ENCODE data around the gene CNTN5. TPM values are rescaled to one million over a fixed set of nuclear protein-coding genes. Genes with fewer than 3 reads are reported as not detected.

Gene CNTN5
- total and polyA plus RNA-seq, 10 of the 15 experiments (the other 5 are each of a cell fraction or from before 2014, with no cell fraction given): 0.01 TPM; not detected in 9

DNA sequence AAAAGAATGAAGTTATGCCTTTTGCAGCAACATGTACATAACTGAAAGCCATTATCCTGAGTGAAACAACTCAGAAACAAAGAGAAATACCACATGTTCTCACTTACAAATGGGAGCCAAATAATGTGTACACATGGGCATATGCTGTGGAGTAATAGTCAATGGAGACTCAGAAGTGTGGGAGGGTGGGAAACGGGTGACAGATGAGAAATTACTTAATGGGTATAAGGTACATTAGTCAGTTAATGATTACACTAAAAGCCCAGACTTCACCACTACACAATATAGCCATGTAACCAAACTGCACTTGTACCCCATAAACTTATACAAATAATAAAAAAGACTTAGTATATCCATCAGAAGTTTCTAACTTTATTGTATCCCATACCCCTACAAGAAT is 992.3 kb downstream of the CNTN5 start:
- ChIA-PET RAD21 (ENCODE audit: unreplicated experiment) (no interaction called here), SMC1A (ENCODE audit: uncharacterized antibody, unreplicated experiment) (no interaction called here), POLR2A (no interaction called here), CTCF (no interaction called here)
- Histone ChIP-seq H3K4me2 (ENCODE audit: control insufficient read depth, insufficient read depth) (no peak overlapping the region), H3K4me1 (ENCODE audit: control insufficient read depth, insufficient read depth, low read length) (no peaks in the 10 kb centered on the region), H3K79me2 (ENCODE audit: control insufficient read depth, insufficient read depth, low read length) (no peaks in the 10 kb centered on the region), H2AFZ (ENCODE audit: control insufficient read depth, low read depth, low read length) (no peak overlapping the region), H3K27ac (ENCODE audit: control insufficient read depth, insufficient read depth) (no peak overlapping the region), H4K20me1 (ENCODE audit: control insufficient read depth, insufficient read depth) (no peaks in the 10 kb centered on the region), H3K36me3 (ENCODE audit: control insufficient read depth in 2 of 2, insufficient read depth in 2 of 2, low read length in 1 of 2) (no peaks in the 10 kb centered on the region), H3K4me3 (no peak overlapping the region), H3K27me3 (replicated peaks in 1 of 2; ENCODE audit: control insufficient read depth in 2 of 2, insufficient read depth in 2 of 2, low read length in 1 of 2) (no peaks in the 10 kb centered on the region), H3K9me3 (replicated peaks; ENCODE audit: control insufficient read depth, insufficient read depth, low read length) (no peaks in the 10 kb centered on the region), H3K9ac (ENCODE audit: control insufficient read depth, insufficient read depth, low read length) (no peak overlapping the region)
- TF ChIP-seq SUZ12 (IDR thresholded peaks at IDR 0.05; ENCODE audit: unreplicated experiment) (no peak), HDGF (IDR thresholded peaks at IDR 0.05) (no peak), JUNB (IDR thresholded peaks at IDR 0.05) (no peak), SIX5 (IDR thresholded peaks at IDR 0.05; ENCODE audit: low read depth, low read length, severe bottlenecking) (no peak), BACH1 (IDR thresholded peaks at IDR 0.05; ENCODE audit: borderline replicate concordance) (no peak), SUPT20H (IDR thresholded peaks at IDR 0.05; ENCODE audit: borderline replicate concordance, control insufficient read depth, low read depth, low read length) (no peak), CREB1 (IDR thresholded peaks at IDR 0.05; ENCODE audit: low read depth) (no peak), KDM1A (IDR thresholded peaks at IDR 0.05; ENCODE audit: borderline replicate concordance) (no peak)
- TF ChIP-seq, protein P1, sequence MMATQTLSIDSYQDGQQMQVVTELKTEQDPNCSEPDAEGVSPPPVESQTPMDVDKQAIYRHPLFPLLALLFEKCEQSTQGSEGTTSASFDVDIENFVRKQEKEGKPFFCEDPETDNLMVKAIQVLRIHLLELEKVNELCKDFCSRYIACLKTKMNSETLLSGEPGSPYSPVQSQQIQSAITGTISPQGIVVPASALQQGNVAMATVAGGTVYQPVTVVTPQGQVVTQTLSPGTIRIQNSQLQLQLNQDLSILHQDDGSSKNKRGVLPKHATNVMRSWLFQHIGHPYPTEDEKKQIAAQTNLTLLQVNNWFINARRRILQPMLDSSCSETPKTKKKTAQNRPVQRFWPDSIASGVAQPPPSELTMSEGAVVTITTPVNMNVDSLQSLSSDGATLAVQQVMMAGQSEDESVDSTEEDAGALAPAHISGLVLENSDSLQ (IDR thresholded peaks at IDR 0.05): no peak
- TF ChIP-seq, protein P2, sequence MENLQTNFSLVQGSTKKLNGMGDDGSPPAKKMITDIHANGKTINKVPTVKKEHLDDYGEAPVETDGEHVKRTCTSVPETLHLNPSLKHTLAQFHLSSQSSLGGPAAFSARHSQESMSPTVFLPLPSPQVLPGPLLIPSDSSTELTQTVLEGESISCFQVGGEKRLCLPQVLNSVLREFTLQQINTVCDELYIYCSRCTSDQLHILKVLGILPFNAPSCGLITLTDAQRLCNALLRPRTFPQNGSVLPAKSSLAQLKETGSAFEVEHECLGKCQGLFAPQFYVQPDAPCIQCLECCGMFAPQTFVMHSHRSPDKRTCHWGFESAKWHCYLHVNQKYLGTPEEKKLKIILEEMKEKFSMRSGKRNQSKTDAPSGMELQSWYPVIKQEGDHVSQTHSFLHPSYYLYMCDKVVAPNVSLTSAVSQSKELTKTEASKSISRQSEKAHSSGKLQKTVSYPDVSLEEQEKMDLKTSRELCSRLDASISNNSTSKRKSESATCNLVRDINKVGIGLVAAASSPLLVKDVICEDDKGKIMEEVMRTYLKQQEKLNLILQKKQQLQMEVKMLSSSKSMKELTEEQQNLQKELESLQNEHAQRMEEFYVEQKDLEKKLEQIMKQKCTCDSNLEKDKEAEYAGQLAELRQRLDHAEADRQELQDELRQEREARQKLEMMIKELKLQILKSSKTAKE (IDR thresholded peaks at IDR 0.05; ENCODE audit: low read depth, poor library complexity, severe bottlenecking): no peak
- intact Hi-C loops (cut with micrococcal nuclease; ENCODE audit: unreplicated experiment): no loop called here
- BruUV-seq (replicated peaks): no TSS peak
- in situ Hi-C loops (cut with MboI): no loop called here
- WGBS (ENCODE audit: insufficient coverage, insufficient replicate concordance, low lambda C conversion rate, missing lambda C conversion rate): 0% methylated on average over 1 of the region's 1 CpG
- no peak for FAIRE-seq
- no peak for DNase-seq (ENCODE audit: low read depth, low spot score)
- no peak for ATAC-seq
